Lower leg skin (tissue), 3 donors: ENCODE data around the gene KLK8.

ENCODE experiments used
- POLR2A ChIP-seq, 2 donors: fragments of 450-650 bp; IDR thresholded peaks; one replicate each; pipeline ENCODE4 v1.6.1; 2016 to 2017; ENCODE audit warnings: antibody characterized with exemption in 2 of 2, mild to moderate bottlenecking in 1 of 2, moderate library complexity in 1 of 2
- TF ChIP-seq, protein P1 (sequence below), 3 donors: fragments of 450-650 bp; IDR thresholded peaks; one replicate each; pipeline ENCODE4 v1.5.1; 2016; ENCODE audit warnings: antibody characterized with exemption in 3 of 3, mild to moderate bottlenecking in 3 of 3, moderate library complexity in 2 of 3

DNA sequence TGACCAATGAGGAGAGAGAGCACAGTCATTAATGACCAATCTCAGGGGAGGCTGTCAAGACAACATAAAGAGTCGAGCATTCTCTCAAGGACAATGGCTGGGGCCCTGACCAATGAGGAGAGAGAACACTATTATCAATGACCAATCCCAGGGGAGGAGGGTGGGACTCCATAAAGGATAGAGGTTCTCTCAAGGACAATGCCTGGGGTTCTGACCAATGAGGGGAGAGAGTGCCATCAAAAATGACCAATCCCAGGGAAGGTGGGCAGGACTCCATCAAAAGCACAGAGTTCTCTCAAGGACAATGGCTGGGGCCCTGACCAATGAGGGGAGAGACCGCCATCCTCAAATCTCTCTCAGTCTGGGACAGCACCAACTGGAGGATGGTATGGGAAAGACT is 28.3 kb upstream of the KLK8 start:
- no peak for TF ChIP-seq POLR2A (IDR thresholded peaks at IDR 0.05)
- TF ChIP-seq, protein P1, sequence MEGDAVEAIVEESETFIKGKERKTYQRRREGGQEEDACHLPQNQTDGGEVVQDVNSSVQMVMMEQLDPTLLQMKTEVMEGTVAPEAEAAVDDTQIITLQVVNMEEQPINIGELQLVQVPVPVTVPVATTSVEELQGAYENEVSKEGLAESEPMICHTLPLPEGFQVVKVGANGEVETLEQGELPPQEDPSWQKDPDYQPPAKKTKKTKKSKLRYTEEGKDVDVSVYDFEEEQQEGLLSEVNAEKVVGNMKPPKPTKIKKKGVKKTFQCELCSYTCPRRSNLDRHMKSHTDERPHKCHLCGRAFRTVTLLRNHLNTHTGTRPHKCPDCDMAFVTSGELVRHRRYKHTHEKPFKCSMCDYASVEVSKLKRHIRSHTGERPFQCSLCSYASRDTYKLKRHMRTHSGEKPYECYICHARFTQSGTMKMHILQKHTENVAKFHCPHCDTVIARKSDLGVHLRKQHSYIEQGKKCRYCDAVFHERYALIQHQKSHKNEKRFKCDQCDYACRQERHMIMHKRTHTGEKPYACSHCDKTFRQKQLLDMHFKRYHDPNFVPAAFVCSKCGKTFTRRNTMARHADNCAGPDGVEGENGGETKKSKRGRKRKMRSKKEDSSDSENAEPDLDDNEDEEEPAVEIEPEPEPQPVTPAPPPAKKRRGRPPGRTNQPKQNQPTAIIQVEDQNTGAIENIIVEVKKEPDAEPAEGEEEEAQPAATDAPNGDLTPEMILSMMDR (IDR thresholded peaks at IDR 0.05) = no peak
